A549 (cell line): ENCODE data around the gene OR56A5. TPM values are rescaled to one million over a fixed set of nuclear protein-coding genes. Genes with fewer than 3 reads are reported as not detected.

Experiments used
- ATAC-seq, 2 experiments: fragments of 200-7000 bp in 1 of 2; fragments of >200 bp in 1 of 2; cut with Nextera tagmentation in 1 of 2; cut with Tn5 transposase in 1 of 2; 3 replicates each; pipeline versions ENCODE4 v1.8.0 to v1.9.1; 2018 to 2020; ENCODE audit warnings: mild to moderate bottlenecking in 1 of 2, moderate library complexity in 1 of 2
- CTCF ChIA-PET: fragments of 300-600 bp; sonication (Branson Sonifier 250); formaldehyde crosslinking; extraction: SDS; loops from one replicate; lab custom pipeline; 2021; ENCODE audit warnings: antibody characterized with exemption, inconsistent platforms; lab: Yijun Ruan, JAX
- POLR2A ChIA-PET: fragments of 350-600 bp; formaldehyde crosslinking; extraction: SDS; loops from one replicate; lab custom pipeline; 2021; ENCODE audit warnings: antibody characterized with exemption, inconsistent platforms; lab: Yijun Ruan, JAX
- DNase-seq, 2 experiments: peaks; one replicate each; pipeline versions ENCODE4 v3.0.0 to v3.0.0-alpha.2; 2011 to 2016; ENCODE audit warnings: low read depth in 1 of 2, low spot score in 1 of 2
- FAIRE-seq: peaks from 2 replicates; lab custom pipeline; 2011; peaks lifted over from hg19 to GRCh38; lab: Jason Lieb, UNC
- H3K27ac ChIP-seq, 2 experiments: fragments of >200 bp; sonication (Bioruptor Twin); formaldehyde crosslinking; 3 replicates each; pipeline ENCODE4 v1.5.1; 2016 to 2017
- H3K4me1 ChIP-seq: fragments of >200 bp; sonication (Bioruptor Twin); formaldehyde crosslinking; 3 replicates; pipeline ENCODE4 v1.6.1; 2016
- H3K4me2 ChIP-seq: fragments of >200 bp; sonication (Bioruptor Twin); formaldehyde crosslinking; 3 replicates; pipeline ENCODE4 v1.6.1; 2016
- H3K4me3 ChIP-seq: fragments of >200 bp; sonication (Bioruptor Twin); formaldehyde crosslinking; 3 replicates; pipeline ENCODE4 v1.5.1; 2016
- H3K9me3 ChIP-seq: fragments of >200 bp; sonication (Bioruptor Twin); formaldehyde crosslinking; 3 replicates; pipeline ENCODE4 v1.6.1; 2016
- BCL3 ChIP-seq: fragments of >200 bp; sonication (Bioruptor Twin); formaldehyde crosslinking; IDR thresholded peaks from 3 replicates; pipeline ENCODE4 v1.6.1; 2016
- CBX2 ChIP-seq: fragments of 200-600 bp; sonication (generic); IDR thresholded peaks from 2 replicates; pipeline ENCODE4 v1.6.1; 2016; ENCODE audit warnings: low read depth, mild to moderate bottlenecking, borderline replicate concordance
- EP300 ChIP-seq, 2 experiments: fragments of >200 bp; sonication (Bioruptor Twin); formaldehyde crosslinking; IDR thresholded peaks; 2 replicates in 1 of 2; 3 replicates in 1 of 2; pipeline ENCODE4 v1.6.1; 2016 to 2017
- HEYL ChIP-seq: fragments of 250-450 bp; sonication (Bioruptor Pico); IDR thresholded peaks from 2 replicates; pipeline ENCODE4 v1.8.0; 2021; ENCODE audit warnings: mild to moderate bottlenecking, moderate library complexity
- JUN ChIP-seq, 2 experiments: fragments of >200 bp; sonication (Bioruptor Twin); formaldehyde crosslinking; IDR thresholded peaks; 2 replicates in 1 of 2; 3 replicates in 1 of 2; pipeline ENCODE4 v1.6.1; 2016 to 2017
- MAFK ChIP-seq: fragments of 450-650 bp; IDR thresholded peaks from 2 replicates; pipeline ENCODE4 v1.6.1; 2014; ENCODE audit not compliant: partially characterized antibody
- NPAS2 ChIP-seq: fragments of 250-450 bp; sonication (Bioruptor Pico); IDR thresholded peaks from 2 replicates; pipeline ENCODE4 v1.8.0; 2022; ENCODE audit warnings: mild to moderate bottlenecking, moderate library complexity, borderline replicate concordance
- NR3C1 ChIP-seq: fragments of >200 bp; sonication (Bioruptor Twin); formaldehyde crosslinking; IDR thresholded peaks from 3 replicates; pipeline ENCODE4 v1.6.1; 2017
- PBX3 ChIP-seq: IDR thresholded peaks from 2 replicates; pipeline ENCODE4 v1.6.1; 2012
- PHF8 ChIP-seq: fragments of 200-600 bp; sonication (generic); IDR thresholded peaks from 2 replicates; pipeline ENCODE4 v1.6.1; 2016; ENCODE audit warnings: low read depth, mild to moderate bottlenecking, antibody characterized with exemption, moderate library complexity, borderline replicate concordance
- POLR2AphosphoS2 ChIP-seq: conservative IDR thresholded peaks from 2 replicates; pipeline ENCODE4 v1.6.1; 2012; ENCODE audit warnings: low read length, improper control_type of control experiment, inconsistent platforms
- RAD21 ChIP-seq, 2 experiments: fragments of >200 bp in 1 of 2; sonication (Bioruptor Twin) in 1 of 2; formaldehyde crosslinking in 1 of 2; IDR thresholded peaks in 1 of 2; conservative IDR thresholded peaks in 1 of 2; 2 replicates in 1 of 2; 3 replicates in 1 of 2; pipeline ENCODE4 v1.6.1; 2012 to 2018; ENCODE audit warnings: inconsistent platforms in 1 of 2
- RARB ChIP-seq: fragments of 250-450 bp; sonication (Bioruptor Pico); IDR thresholded peaks from 2 replicates; pipeline ENCODE4 v1.8.0; 2021; ENCODE audit warnings: mild to moderate bottlenecking, moderate library complexity
- SREBF2 ChIP-seq: fragments of 450-650 bp; IDR thresholded peaks from 2 replicates; pipeline ENCODE4 v1.6.1; 2014; ENCODE audit warnings: mild to moderate bottlenecking, moderate library complexity
- ZFP36 ChIP-seq: fragments of 450-650 bp; IDR thresholded peaks from 2 replicates; pipeline ENCODE4 v1.6.1; 2014; ENCODE audit warnings: borderline replicate concordance; ENCODE audit not compliant: partially characterized antibody
- ZNF302 ChIP-seq: fragments of 250-450 bp; sonication (Bioruptor Pico); IDR thresholded peaks from 2 replicates; pipeline ENCODE4 v1.9.0; 2021; ENCODE audit warnings: inconsistent platforms, mild to moderate bottlenecking, moderate library complexity
- WGBS: methylation state at CpG from one replicate; pipeline ENCODE4 v1.1.6; 2017; ENCODE audit errors: missing lambda C conversion rate; 5-methylcytosine and 5-hydroxymethylcytosine counted together
- polyA plus RNA-seq, 4 experiments: library from polyadenylated mRNA; depleted of rRNA in 3 of 4; stranded (reverse); fragments of >200 nt; fragmentation: RNase III in 1 of 4; extraction: RNeasy Plus Mini Kit Qiagen cat#74134 plus additional on column Dnase treatment in 1 of 4; gene quantifications; 2 replicates in 3 of 4; 3 replicates in 1 of 4; pipeline ENCODE4 v1.2.3, GENCODE V29; 2011 to 2017
- TF ChIP-seq, protein P1 (sequence below): fragments of 200-600 bp; sonication (generic); IDR thresholded peaks from 2 replicates; pipeline ENCODE4 v1.6.1; 2016; ENCODE audit warnings: antibody characterized with exemption, mild to moderate bottlenecking, moderate library complexity
- TF ChIP-seq, protein P2 (sequence below): fragments of 250-450 bp; sonication (Bioruptor Pico); IDR thresholded peaks from 2 replicates; pipeline ENCODE4 v1.5.0; 2020; ENCODE audit warnings: low read depth, mild to moderate bottlenecking, moderate library complexity
- TF ChIP-seq, protein P3 (sequence below): fragments of 150-350 bp; IDR thresholded peaks from 2 replicates; pipeline ENCODE4 v1.6.1; 2014; ENCODE audit warnings: low read depth, mild to moderate bottlenecking, low read length
- TF ChIP-seq, protein P4 (sequence below): fragments of >200 bp; sonication (Bioruptor Twin); formaldehyde crosslinking; IDR thresholded peaks from 3 replicates; pipeline ENCODE4 v1.5.1; 2016

The OR56A5 gene
- polyA plus RNA-seq, 2 of the 4 experiments (the other 2 are of a cell fraction): not detected

DNA sequence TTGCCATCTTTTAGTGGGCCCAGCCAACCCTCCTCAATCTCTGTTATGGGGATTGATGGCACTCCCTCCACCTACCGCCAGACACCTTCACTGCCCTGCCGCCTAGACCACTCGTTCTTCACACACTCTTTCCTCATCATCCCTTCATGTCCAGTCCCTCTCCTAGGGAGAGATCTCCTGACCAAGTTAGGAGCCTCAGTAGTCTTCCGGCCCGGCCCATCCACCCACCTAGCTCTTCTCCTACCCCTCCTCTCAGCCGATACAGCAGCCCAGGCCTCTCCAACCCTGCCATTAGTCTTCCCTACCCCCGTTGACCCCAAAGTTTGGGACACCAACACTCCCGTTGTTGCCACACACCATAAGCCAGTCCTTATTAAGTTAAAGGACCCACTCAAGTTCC, 37.2 kb downstream of the OR56A5 start:
- FAIRE-seq (no peak), DNase-seq (no peak), ATAC-seq (no peak)
- Histone ChIP-seq H3K27ac (no peak overlapping the region), H3K9me3 (peaks cover 5% of the 10 kb centered on the region; the same call in 1 of the 3 replicates), H3K4me3 (no peak overlapping the region), H3K4me2 (no peak overlapping the region)
- POLR2A ChIA-PET: no interaction called here
- TF ChIP-seq, protein P1, sequence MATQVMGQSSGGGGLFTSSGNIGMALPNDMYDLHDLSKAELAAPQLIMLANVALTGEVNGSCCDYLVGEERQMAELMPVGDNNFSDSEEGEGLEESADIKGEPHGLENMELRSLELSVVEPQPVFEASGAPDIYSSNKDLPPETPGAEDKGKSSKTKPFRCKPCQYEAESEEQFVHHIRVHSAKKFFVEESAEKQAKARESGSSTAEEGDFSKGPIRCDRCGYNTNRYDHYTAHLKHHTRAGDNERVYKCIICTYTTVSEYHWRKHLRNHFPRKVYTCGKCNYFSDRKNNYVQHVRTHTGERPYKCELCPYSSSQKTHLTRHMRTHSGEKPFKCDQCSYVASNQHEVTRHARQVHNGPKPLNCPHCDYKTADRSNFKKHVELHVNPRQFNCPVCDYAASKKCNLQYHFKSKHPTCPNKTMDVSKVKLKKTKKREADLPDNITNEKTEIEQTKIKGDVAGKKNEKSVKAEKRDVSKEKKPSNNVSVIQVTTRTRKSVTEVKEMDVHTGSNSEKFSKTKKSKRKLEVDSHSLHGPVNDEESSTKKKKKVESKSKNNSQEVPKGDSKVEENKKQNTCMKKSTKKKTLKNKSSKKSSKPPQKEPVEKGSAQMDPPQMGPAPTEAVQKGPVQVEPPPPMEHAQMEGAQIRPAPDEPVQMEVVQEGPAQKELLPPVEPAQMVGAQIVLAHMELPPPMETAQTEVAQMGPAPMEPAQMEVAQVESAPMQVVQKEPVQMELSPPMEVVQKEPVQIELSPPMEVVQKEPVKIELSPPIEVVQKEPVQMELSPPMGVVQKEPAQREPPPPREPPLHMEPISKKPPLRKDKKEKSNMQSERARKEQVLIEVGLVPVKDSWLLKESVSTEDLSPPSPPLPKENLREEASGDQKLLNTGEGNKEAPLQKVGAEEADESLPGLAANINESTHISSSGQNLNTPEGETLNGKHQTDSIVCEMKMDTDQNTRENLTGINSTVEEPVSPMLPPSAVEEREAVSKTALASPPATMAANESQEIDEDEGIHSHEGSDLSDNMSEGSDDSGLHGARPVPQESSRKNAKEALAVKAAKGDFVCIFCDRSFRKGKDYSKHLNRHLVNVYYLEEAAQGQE: no peak
- TF ChIP-seq BCL3 (no peak), ZNF302 (no peak), ZFP36 (no peak), SREBF2 (no peak), PBX3 (no peak)
- TF ChIP-seq, protein P2, sequence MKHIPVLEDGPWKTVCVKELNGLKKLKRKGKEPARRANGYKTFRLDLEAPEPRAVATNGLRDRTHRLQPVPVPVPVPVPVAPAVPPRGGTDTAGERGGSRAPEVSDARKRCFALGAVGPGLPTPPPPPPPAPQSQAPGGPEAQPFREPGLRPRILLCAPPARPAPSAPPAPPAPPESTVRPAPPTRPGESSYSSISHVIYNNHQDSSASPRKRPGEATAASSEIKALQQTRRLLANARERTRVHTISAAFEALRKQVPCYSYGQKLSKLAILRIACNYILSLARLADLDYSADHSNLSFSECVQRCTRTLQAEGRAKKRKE (CRISPR knock-in tag): no peak
- TF ChIP-seq, protein P3, sequence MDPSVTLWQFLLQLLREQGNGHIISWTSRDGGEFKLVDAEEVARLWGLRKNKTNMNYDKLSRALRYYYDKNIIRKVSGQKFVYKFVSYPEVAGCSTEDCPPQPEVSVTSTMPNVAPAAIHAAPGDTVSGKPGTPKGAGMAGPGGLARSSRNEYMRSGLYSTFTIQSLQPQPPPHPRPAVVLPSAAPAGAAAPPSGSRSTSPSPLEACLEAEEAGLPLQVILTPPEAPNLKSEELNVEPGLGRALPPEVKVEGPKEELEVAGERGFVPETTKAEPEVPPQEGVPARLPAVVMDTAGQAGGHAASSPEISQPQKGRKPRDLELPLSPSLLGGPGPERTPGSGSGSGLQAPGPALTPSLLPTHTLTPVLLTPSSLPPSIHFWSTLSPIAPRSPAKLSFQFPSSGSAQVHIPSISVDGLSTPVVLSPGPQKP: no peak
- TF ChIP-seq, all 56 proteins: peak for 0
- WGBS: 51% methylated on average over 8 of the region's 8 CpGs
- CTCF ChIA-PET: no interaction called here
- H3K4me1 ChIP-seq: no peaks in the 10 kb centered on the region

GRCh38 chr11:5930614-5931013, 37.7 kb downstream of the OR56A5 start:
- Histone ChIP-seq H3K27ac (no peak overlapping the region), H3K4me1 (no peaks in the 10 kb centered on the region), H3K4me2 (no peak overlapping the region), H3K4me3 (no peak overlapping the region), H3K9me3 (peaks cover 5% of the 10 kb centered on the region; the same call in 1 of the 3 replicates)
- no peak for FAIRE-seq
- ChIA-PET CTCF (no interaction called here), POLR2A (no interaction called here)
- no peak for DNase-seq
- ATAC-seq: no peak
- 66% methylated on average over 12 of the region's 19 CpGs for WGBS
- TF ChIP-seq, protein P3: no peak
- TF ChIP-seq SREBF2 (no peak), HEYL (CRISPR knock-in tag) (no peak), EP300 (IDR thresholded peaks at IDR 0.05) (no peak), NR3C1 (no peak), RARB (CRISPR knock-in tag) (no peak), CBX2 (no peak), RAD21 (conservative IDR thresholded peaks at IDR 0.05 in 1 of 2, IDR thresholded peaks at IDR 0.05 in 1 of 2) (no peak), NPAS2 (CRISPR knock-in tag) (no peak), PHF8 (no peak), JUN (IDR thresholded peaks at IDR 0.05) (no peak), POLR2AphosphoS2 (no peak), MAFK (no peak)
- TF ChIP-seq, protein P4, sequence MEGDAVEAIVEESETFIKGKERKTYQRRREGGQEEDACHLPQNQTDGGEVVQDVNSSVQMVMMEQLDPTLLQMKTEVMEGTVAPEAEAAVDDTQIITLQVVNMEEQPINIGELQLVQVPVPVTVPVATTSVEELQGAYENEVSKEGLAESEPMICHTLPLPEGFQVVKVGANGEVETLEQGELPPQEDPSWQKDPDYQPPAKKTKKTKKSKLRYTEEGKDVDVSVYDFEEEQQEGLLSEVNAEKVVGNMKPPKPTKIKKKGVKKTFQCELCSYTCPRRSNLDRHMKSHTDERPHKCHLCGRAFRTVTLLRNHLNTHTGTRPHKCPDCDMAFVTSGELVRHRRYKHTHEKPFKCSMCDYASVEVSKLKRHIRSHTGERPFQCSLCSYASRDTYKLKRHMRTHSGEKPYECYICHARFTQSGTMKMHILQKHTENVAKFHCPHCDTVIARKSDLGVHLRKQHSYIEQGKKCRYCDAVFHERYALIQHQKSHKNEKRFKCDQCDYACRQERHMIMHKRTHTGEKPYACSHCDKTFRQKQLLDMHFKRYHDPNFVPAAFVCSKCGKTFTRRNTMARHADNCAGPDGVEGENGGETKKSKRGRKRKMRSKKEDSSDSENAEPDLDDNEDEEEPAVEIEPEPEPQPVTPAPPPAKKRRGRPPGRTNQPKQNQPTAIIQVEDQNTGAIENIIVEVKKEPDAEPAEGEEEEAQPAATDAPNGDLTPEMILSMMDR: no peak
- TF ChIP-seq, all 56 proteins: peak for 0
